Measurements from ENCODE around the gene EEA1. TPM values are rescaled to one million over a fixed set of nuclear protein-coding genes. Genes with fewer than 3 reads are reported as not detected.

Gene EEA1
- polyA plus RNA-seq, 2 of the 4 experiments (the other 2 are of a cell fraction), result 6.6 to 8.1 TPM

DNA sequence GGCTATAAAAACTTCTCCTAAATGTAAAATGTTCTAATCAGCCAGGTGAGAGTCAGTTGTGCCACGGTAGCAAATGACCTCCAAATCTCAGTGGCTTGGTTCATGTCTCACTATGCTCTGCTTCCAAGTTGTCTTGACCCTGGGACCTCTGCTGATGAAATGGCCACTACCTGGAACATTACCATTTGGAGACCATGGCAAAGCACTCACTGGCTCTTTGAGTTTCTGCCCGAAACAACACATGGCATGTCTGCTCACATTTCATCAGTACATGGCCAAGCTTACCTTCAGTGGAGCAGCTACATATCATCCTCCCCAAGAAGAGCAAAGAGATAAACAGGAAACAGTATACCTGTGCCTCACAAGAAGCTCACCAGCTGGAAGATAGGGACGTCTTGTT, 186.1 kb downstream of the EEA1 start:
- WGBS (ENCODE audit: missing lambda C conversion rate), result 42% methylated on average over 3 of the region's 3 CpGs
- no peak overlapping the region for H3K4me3 ChIP-seq
- no peak for FAIRE-seq
- TF ChIP-seq HOXB5 (CRISPR knock-in tag; IDR thresholded peaks at IDR 0.05), result no peak
- no peak for TF ChIP-seq TP53 (CRISPR knock-in tag; IDR thresholded peaks at IDR 0.05)
- TF ChIP-seq ZFP36 (IDR thresholded peaks at IDR 0.05; ENCODE audit: borderline replicate concordance, partially characterized antibody), result no peak
- no peak for TF ChIP-seq FOSL2 (IDR thresholded peaks at IDR 0.05)
- TF ChIP-seq FOSL2 (CRISPR knock-in tag; IDR thresholded peaks at IDR 0.05), result no peak
- no peak for TF ChIP-seq ESRRA (IDR thresholded peaks at IDR 0.05; ENCODE audit: borderline replicate concordance, low read length)
- TF ChIP-seq, protein P1, sequence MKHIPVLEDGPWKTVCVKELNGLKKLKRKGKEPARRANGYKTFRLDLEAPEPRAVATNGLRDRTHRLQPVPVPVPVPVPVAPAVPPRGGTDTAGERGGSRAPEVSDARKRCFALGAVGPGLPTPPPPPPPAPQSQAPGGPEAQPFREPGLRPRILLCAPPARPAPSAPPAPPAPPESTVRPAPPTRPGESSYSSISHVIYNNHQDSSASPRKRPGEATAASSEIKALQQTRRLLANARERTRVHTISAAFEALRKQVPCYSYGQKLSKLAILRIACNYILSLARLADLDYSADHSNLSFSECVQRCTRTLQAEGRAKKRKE (CRISPR knock-in tag; IDR thresholded peaks at IDR 0.05; ENCODE audit: low read depth), result no peak
- TF ChIP-seq, protein P2, sequence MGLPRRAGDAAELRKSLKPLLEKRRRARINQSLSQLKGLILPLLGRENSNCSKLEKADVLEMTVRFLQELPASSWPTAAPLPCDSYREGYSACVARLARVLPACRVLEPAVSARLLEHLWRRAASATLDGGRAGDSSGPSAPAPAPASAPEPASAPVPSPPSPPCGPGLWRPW (IDR thresholded peaks at IDR 0.05), result no peak
- TF ChIP-seq RARB (CRISPR knock-in tag; IDR thresholded peaks at IDR 0.05), result no peak
- TF ChIP-seq, protein P3, sequence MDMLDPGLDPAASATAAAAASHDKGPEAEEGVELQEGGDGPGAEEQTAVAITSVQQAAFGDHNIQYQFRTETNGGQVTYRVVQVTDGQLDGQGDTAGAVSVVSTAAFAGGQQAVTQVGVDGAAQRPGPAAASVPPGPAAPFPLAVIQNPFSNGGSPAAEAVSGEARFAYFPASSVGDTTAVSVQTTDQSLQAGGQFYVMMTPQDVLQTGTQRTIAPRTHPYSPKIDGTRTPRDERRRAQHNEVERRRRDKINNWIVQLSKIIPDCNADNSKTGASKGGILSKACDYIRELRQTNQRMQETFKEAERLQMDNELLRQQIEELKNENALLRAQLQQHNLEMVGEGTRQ (IDR thresholded peaks at IDR 0.05), result no peak
- no peak for TF ChIP-seq SMC3 (IDR thresholded peaks at IDR 0.05)
- TF ChIP-seq CHD2 (IDR thresholded peaks at IDR 0.05; ENCODE audit: low read length, partially characterized antibody), result no peak
- no peak for TF ChIP-seq ZSCAN20 (CRISPR knock-in tag; IDR thresholded peaks at IDR 0.05)
- no peak for TF ChIP-seq JUN (IDR thresholded peaks at IDR 0.05)
- no peak for ATAC-seq
- CTCF ChIA-PET, result interaction anchor here (0.7 kb wide), 1 partner anchor 23 kb away, joined by 3 read pairs; no protein-coding TSS in a partner anchor
- POLR2A ChIA-PET, result no interaction called here
- H3K27ac ChIP-seq, result no peak overlapping the region
- no peaks in the 10 kb centered on the region for H3K9me3 ChIP-seq
- H3K4me2 ChIP-seq, result no peak overlapping the region
- no peak for DNase-seq (ENCODE audit: low read depth in 1 of 2, low spot score in 1 of 2)
- H3K4me1 ChIP-seq, result peaks cover 16% of the 10 kb centered on the region

GRCh38 chr12:92740411-92740810, 188.7 kb downstream of the EEA1 start:
- CTCF ChIA-PET, result no interaction called here
- ATAC-seq, result no peak
- no peak for FAIRE-seq

More at GRCh38 chr12:92740411-92740810, 188.7 kb downstream of the EEA1 start:
- peaks cover under 1% of the 10 kb centered on the region; the same call in 2 of the 3 replicates for H3K4me1 ChIP-seq
- POLR2A ChIA-PET, result no interaction called here
- no peak overlapping the region for H3K4me2 ChIP-seq
- no peak for TF ChIP-seq JUN (IDR thresholded peaks at IDR 0.05)
- TF ChIP-seq BHLHE40 (IDR thresholded peaks at IDR 0.05; ENCODE audit: low read depth, low read length), result no peak
- TF ChIP-seq RNF2 (IDR thresholded peaks at IDR 0.05; ENCODE audit: borderline replicate concordance, low read depth), result no peak
- TF ChIP-seq PBX3 (IDR thresholded peaks at IDR 0.05), result no peak
- no peak for TF ChIP-seq CHD4 (IDR thresholded peaks at IDR 0.05; ENCODE audit: borderline replicate concordance)
- TF ChIP-seq, protein P2 (IDR thresholded peaks at IDR 0.05), result no peak
- TF ChIP-seq FOSL2 (IDR thresholded peaks at IDR 0.05), result no peak
- no peak for TF ChIP-seq FOSL2 (CRISPR knock-in tag; IDR thresholded peaks at IDR 0.05)
- TF ChIP-seq RFX5 (IDR thresholded peaks at IDR 0.05), result no peak
- no peak for TF ChIP-seq HOXB5 (CRISPR knock-in tag; IDR thresholded peaks at IDR 0.05)
- TF ChIP-seq ZFP36 (IDR thresholded peaks at IDR 0.05; ENCODE audit: borderline replicate concordance, partially characterized antibody), result no peak
- TF ChIP-seq BCL3 (IDR thresholded peaks at IDR 0.05), result no peak
- no peak for TF ChIP-seq KDM1A (IDR thresholded peaks at IDR 0.05; ENCODE audit: low read depth)
- TF ChIP-seq POLR2A (IDR thresholded peaks at IDR 0.05; ENCODE audit: low read length), result no peak
- TF ChIP-seq CTCF (IDR thresholded peaks at IDR 0.05), result no peak
- TF ChIP-seq SREBF2 (IDR thresholded peaks at IDR 0.05), result no peak
- no peak for TF ChIP-seq FOXS1 (CRISPR knock-in tag; IDR thresholded peaks at IDR 0.05)
- TF ChIP-seq HDAC2 (IDR thresholded peaks at IDR 0.05), result no peak
- H3K27ac ChIP-seq, result no peak overlapping the region
- H3K4me3 ChIP-seq, result no peak overlapping the region
- H3K9me3 ChIP-seq, result no peaks in the 10 kb centered on the region
- no peak for DNase-seq (ENCODE audit: low read depth in 1 of 2, low spot score in 1 of 2)

All from A549 (cell line).